A673 (cell line): ENCODE results near the gene CACNA2D2. TPM values are rescaled to one million over a fixed set of nuclear protein-coding genes. Genes with fewer than 3 reads are reported as not detected.
A peak's percentile ranks its signal among the peaks of the same experiment; 100 is the strongest.

Experiments used
- BruUV-seq: library from RNA; stranded (reverse); fragments of 400-500 nt; replicated peaks from 2 replicates; lab custom pipeline; 2021; lab: Mats Ljungman, UMichigan
- CTCF ChIA-PET: fragments of 300-600 bp; sonication (Branson Sonifier 250); formaldehyde crosslinking; loops from one replicate; lab custom pipeline; 2022; ENCODE audit warnings: antibody characterized with exemption; lab: Charles Lee
- POLR2A ChIA-PET: fragments of 300-600 bp; sonication (Branson Sonifier 250); formaldehyde crosslinking; loops from one replicate; lab custom pipeline; 2022; ENCODE audit warnings: antibody characterized with exemption; ENCODE audit not compliant: low non-redundant PET; lab: Charles Lee
- DNase-seq: peaks from one replicate; pipeline ENCODE4 v3.0.0-alpha.2; 2015; ENCODE audit warnings: low spot score
- H3K27ac ChIP-seq: fragments of 200-600 bp; sonication (generic); 2 replicates; pipeline ENCODE4 v1.5.1; 2016; ENCODE audit warnings: mixed run types, low read depth, mild to moderate bottlenecking, mixed read lengths, antibody characterized with exemption, low read length; ENCODE audit not compliant: poor library complexity, severe bottlenecking
- H3K27me3 ChIP-seq: fragments of 200-600 bp; sonication (generic); replicated peaks from 2 replicates; pipeline ENCODE4 v1.6.1; 2017; ENCODE audit warnings: mixed run types, low read depth, mild to moderate bottlenecking, mixed read lengths, antibody characterized with exemption, low read length; ENCODE audit not compliant: insufficient read depth, poor library complexity
- H3K36me3 ChIP-seq: fragments of 200-600 bp; sonication (generic); 2 replicates; pipeline ENCODE4 v1.6.1; 2016; ENCODE audit warnings: mixed run types, mild to moderate bottlenecking, mixed read lengths, antibody characterized with exemption, low read length; ENCODE audit not compliant: insufficient read depth, poor library complexity, severe bottlenecking
- H3K4me1 ChIP-seq: fragments of 200-600 bp; sonication (generic); 2 replicates; pipeline ENCODE4 v1.6.1; 2017; ENCODE audit warnings: mixed run types, mild to moderate bottlenecking, mixed read lengths, antibody characterized with exemption, low read length; ENCODE audit not compliant: insufficient read depth, poor library complexity, severe bottlenecking
- H3K4me3 ChIP-seq: fragments of 200-600 bp; sonication (generic); 2 replicates; pipeline ENCODE4 v1.5.1; 2016; ENCODE audit warnings: low read depth, mixed run types, mild to moderate bottlenecking, mixed read lengths, low read length; ENCODE audit not compliant: poor library complexity, severe bottlenecking
- H3K9me3 ChIP-seq: fragments of 200-600 bp; sonication (generic); 2 replicates; pipeline ENCODE4 v1.6.1; 2016; ENCODE audit warnings: mixed run types, low read depth, mild to moderate bottlenecking, mixed read lengths, antibody characterized with exemption, low read length; ENCODE audit not compliant: poor library complexity, severe bottlenecking
- CTCF ChIP-seq: fragments of 300-800, 200-600 bp; sonication (generic); conservative IDR thresholded peaks from 2 replicates; pipeline ENCODE4 v1.5.1; 2017; ENCODE audit warnings: low read depth, mild to moderate bottlenecking, antibody characterized with exemption, low read length, moderate library complexity, mixed read lengths
- EZH2 ChIP-seq: fragments of 200-600 bp; sonication (generic); IDR thresholded peaks from 2 replicates; pipeline ENCODE4 v1.6.1; 2017; ENCODE audit warnings: borderline replicate concordance, low read depth, mild to moderate bottlenecking, mixed read lengths, antibody characterized with exemption, low read length; ENCODE audit not compliant: poor library complexity, severe bottlenecking
- intact Hi-C: fragments of 100-400 bp; cut with micrococcal nuclease; formaldehyde crosslinking; loops from one replicate; pipeline ENCODE4 v1.10.0; 2022; ENCODE audit not compliant: unreplicated experiment
- total RNA-seq: library from RNA; stranded (reverse); gene quantifications from 2 replicates; pipeline ENCODE4 v1.2.3, GENCODE V29; 2021

Gene CACNA2D2
- total RNA-seq, 1 experiment from 2014 or later, result 0.17 TPM

GRCh38 chr3:50419595-50420370, 83.7 kb downstream of the CACNA2D2 start:
- CTCF ChIA-PET, result no interaction called here
- TF ChIP-seq CTCF, result no peak
- intact Hi-C loops, result no loop called here
- no peaks in the 10 kb centered on the region for H3K9me3 ChIP-seq
- H3K36me3 ChIP-seq, result no peaks in the 10 kb centered on the region
- no peak for DNase-seq
- no peaks in the 10 kb centered on the region for H3K27me3 ChIP-seq
- H3K4me1 ChIP-seq, result no peaks in the 10 kb centered on the region
- H3K27ac ChIP-seq, result no peak overlapping the region
- no TSS peak for BruUV-seq
- H3K4me3 ChIP-seq, result no peak overlapping the region
- POLR2A ChIA-PET, result no interaction called here

- peak; percentile 32 for DNase-seq
- POLR2A ChIA-PET, result no interaction called here
- Histone ChIP-seq H3K4me1 (no peaks in the 10 kb centered on the region), H3K36me3 (no peaks in the 10 kb centered on the region), H3K4me3 (no peak overlapping the region), H3K27me3 (no peaks in the 10 kb centered on the region), H3K27ac (no peak overlapping the region), H3K9me3 (no peaks in the 10 kb centered on the region)
- no peak for TF ChIP-seq EZH2
- no peak for TF ChIP-seq CTCF
- CTCF ChIA-PET, result interaction anchor here (0.6 kb wide), 1 partner anchor 310 kb away, joined by 3 read pairs; no protein-coding TSS in a partner anchor
- intact Hi-C loops, result no loop called here
- no TSS peak for BruUV-seq
Measured at GRCh38 chr3:50418850-50419249, 84.6 kb downstream of the CACNA2D2 start.

GRCh38 chr3:50417637-50418033, 85.8 kb downstream of the CACNA2D2 start:
- CTCF ChIA-PET, result no interaction called here
- intact Hi-C loops, result no loop called here
- no TSS peak for BruUV-seq

More at GRCh38 chr3:50417637-50418033, 85.8 kb downstream of the CACNA2D2 start:
- no peak for DNase-seq
- H3K27me3 ChIP-seq, result no peaks in the 10 kb centered on the region
- TF ChIP-seq EZH2, result no peak
- TF ChIP-seq CTCF, result no peak
- H3K36me3 ChIP-seq, result no peaks in the 10 kb centered on the region
- no peaks in the 10 kb centered on the region for H3K9me3 ChIP-seq
- no peak overlapping the region for H3K4me3 ChIP-seq
- no peaks in the 10 kb centered on the region for H3K4me1 ChIP-seq
- no peak overlapping the region for H3K27ac ChIP-seq
- POLR2A ChIA-PET, result no interaction called here
